IPS DF 4.7 (cell line): ENCODE measurements around the gene RPL35A.
"Not testable (repeated sequence)": the region's sequence is repeated elsewhere in the genome, so short reads cannot be mapped to it uniquely, and the experiment has no call there.

ENCODE experiments used
- DNase-seq: peaks from one replicate; pipeline ENCODE4 v3.0.0-alpha.2; 2013; ENCODE audit warnings: low spot score; ENCODE audit errors: extremely low read depth

RPL35A gene

GRCh38 chr3:197951392-197951990 lies 1.5 kb downstream of the RPL35A start:
- no peak for DNase-seq

- DNase-seq: no peak
Measured at GRCh38 chr3:197952440-197952839, 2.5 kb downstream of the RPL35A start.

GRCh38 chr3:197953325-197953724 lies 3.3 kb downstream of the RPL35A start:
- DNase-seq: no peak

GRCh38 chr3:197953881-197954280 lies 3.9 kb downstream of the RPL35A start:
- DNase-seq: no peak

GRCh38 chr3:197955892-197956477 lies 6.0 kb downstream of the RPL35A start:
- DNase-seq: no peak

- no peak for DNase-seq
Measured at GRCh38 chr3:197956626-197956988, 6.6 kb downstream of the RPL35A start.

- DNase-seq: no peak
Measured at GRCh38 chr3:197957790-197958133, 7.8 kb downstream of the RPL35A start.

GRCh38 chr3:197958346-197958745 lies 8.4 kb downstream of the RPL35A start:
- no peak for DNase-seq

GRCh38 chr3:197958848-197959247 lies 8.9 kb downstream of the RPL35A start:
- DNase-seq: not testable (repeated sequence)

GRCh38 chr3:197959500-197959890 lies 9.5 kb downstream of the RPL35A start:
- DNase-seq: no peak

- no peak for DNase-seq
Measured at GRCh38 chr3:197959891-197960693, 10.1 kb downstream of the RPL35A start, which contains the start of gene LMLN. LMLN (plus strand) TSS chr3:197960217; CDS start chr3:197960246, 29 bp downstream.

- no peak for DNase-seq
Measured at GRCh38 chr3:197960694-197961581, 10.9 kb downstream of the RPL35A start.

- DNase-seq: no peak
Measured at GRCh38 chr3:197961582-197961945, 11.6 kb downstream of the RPL35A start.

GRCh38 chr3:197963019-197963637 lies 13.1 kb downstream of the RPL35A start:
- DNase-seq: no peak

- not testable (repeated sequence) for DNase-seq
Measured at GRCh38 chr3:197967337-197967989, 17.5 kb downstream of the RPL35A start.

- DNase-seq: no peak
Measured at GRCh38 chr3:197970588-197970987, 20.6 kb downstream of the RPL35A start.

GRCh38 chr3:197974016-197974415 lies 24.0 kb downstream of the RPL35A start:
- DNase-seq: no peak

- no peak for DNase-seq
Measured at GRCh38 chr3:197975311-197975710, 25.3 kb downstream of the RPL35A start.

GRCh38 chr3:197983076-197983475 lies 33.1 kb downstream of the RPL35A start:
- no peak for DNase-seq

GRCh38 chr3:197989651-197990050 lies 39.7 kb downstream of the RPL35A start:
- DNase-seq: no peak

- DNase-seq: no peak
Measured at GRCh38 chr3:197994736-197995135, 44.7 kb downstream of the RPL35A start.
